ENCODE measurements around the gene PTPRD. TPM values are rescaled to one million over a fixed set of nuclear protein-coding genes. Genes with fewer than 3 reads are reported as not detected.
"Not testable (repeated sequence)": the region's sequence is repeated elsewhere in the genome, so short reads cannot be mapped to it uniquely, and the experiment has no call there.

Gene PTPRD
- total RNA-seq, 1 donor from 2014 or later = 7.8 TPM

GRCh38 chr9:9945966-9946365, 666.8 kb downstream of the PTPRD start:
- ATAC-seq (ENCODE audit: poor library complexity) (no peak), DNase-seq (no peak)
- intact Hi-C loops (cut with DNase I) = no loop called here

DNA sequence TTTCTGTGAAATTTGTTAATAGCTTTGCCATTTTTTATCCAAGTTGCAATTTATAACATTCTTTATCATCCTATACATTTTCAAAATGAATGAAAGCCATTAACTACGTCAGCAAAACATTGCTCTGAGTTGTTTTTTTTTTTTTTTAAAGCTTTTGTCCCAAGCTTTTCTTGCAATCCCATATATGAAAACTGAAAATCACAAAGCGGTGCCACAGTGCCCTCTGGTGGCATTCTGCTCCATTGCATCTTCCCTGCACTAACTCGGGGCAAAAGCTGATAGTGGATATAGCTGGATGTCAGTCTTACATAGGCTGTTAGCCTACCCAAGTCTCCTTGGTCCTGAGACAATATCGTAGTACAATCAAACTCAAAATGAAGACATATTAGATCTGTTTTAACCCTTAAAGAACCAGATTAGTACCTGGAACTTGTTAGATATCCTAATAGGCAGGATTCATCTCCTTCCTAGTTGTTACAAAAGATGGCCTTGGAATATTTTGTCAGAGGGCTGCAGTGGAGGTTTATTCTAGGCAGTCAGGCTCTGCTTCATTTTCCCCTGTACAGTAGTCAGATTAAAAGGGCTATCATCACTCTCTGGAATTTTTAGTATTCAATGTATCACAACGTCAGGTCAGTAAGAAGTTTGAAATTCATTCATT, 669.9 kb downstream of the PTPRD start:
- peak; percentile 73 for ATAC-seq (ENCODE audit: poor library complexity)
- peak; percentile 53 for DNase-seq
- intact Hi-C loops (cut with DNase I) = no loop called here

DNA sequence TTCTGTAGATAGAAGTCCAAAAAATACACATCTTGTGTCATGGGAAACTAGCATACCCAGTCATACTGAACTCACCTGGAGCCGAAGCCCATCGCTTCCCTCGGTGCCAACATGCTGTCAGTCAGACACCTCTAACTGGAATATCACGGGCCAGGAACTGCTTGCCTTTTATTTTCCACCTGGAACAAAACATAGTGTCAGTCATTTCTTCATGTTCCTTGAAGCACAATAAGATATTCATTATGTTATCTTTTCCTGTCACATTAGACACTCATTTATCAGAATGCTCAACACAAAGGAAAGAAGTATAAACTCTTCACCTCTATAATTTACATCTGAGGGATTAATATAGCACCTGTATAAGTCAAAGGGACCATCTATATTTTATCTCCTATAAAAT, 674.4 kb downstream of the PTPRD start:
- DNase-seq = no peak
- no peak for ATAC-seq (ENCODE audit: poor library complexity)
- intact Hi-C loops (cut with DNase I) = no loop called here

- intact Hi-C loops (cut with DNase I); ATAC-seq (ENCODE audit: poor library complexity); DNase-seq: not testable (repeated sequence)
Measured at GRCh38 chr9:9931464-9931863, 681.3 kb downstream of the PTPRD start.

- intact Hi-C loops (cut with DNase I) = no loop called here
- no peak for ATAC-seq (ENCODE audit: poor library complexity)
- DNase-seq = no peak
Measured at GRCh38 chr9:9924376-9924775, 688.4 kb downstream of the PTPRD start.

DNA sequence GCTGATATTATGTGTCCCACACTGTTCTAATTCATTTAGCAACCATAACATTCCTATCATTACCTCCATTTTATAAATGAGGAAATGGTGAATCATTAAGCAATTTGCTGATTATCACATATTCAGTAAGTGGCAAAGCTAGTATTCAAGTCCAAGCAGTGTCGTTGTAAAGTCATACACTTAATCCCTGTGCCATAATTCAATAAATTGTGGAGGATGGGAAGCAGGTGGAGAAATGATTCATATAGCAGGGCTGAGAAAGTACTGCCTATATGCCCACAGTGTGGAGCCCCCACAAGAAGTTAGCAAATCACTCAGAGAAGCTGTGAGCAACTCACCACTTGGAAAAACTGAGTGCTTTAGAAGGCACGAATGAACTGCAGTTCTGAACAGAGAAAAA, 691.0 kb downstream of the PTPRD start:
- intact Hi-C loops (cut with DNase I) = no loop called here
- no peak for DNase-seq
- no peak for ATAC-seq (ENCODE audit: poor library complexity)

GRCh38 chr9:9920425-9921060, 692.3 kb downstream of the PTPRD start:
- intact Hi-C loops (cut with DNase I) = no loop called here
- ATAC-seq (ENCODE audit: poor library complexity) = no peak
- no peak for DNase-seq

GRCh38 chr9:9919174-9919775, 693.5 kb downstream of the PTPRD start:
- no peak for DNase-seq
- intact Hi-C loops (cut with DNase I) = no loop called here
- no peak for ATAC-seq (ENCODE audit: poor library complexity)

GRCh38 chr9:9917400-9917799, 695.4 kb downstream of the PTPRD start:
- ATAC-seq (ENCODE audit: poor library complexity) (no peak), DNase-seq (no peak)
- intact Hi-C loops (cut with DNase I) = no loop called here

- intact Hi-C loops (cut with DNase I) = no loop called here
- DNase-seq (no peak), ATAC-seq (ENCODE audit: poor library complexity) (no peak)
Measured at GRCh38 chr9:9914174-9914573, 698.6 kb downstream of the PTPRD start.

GRCh38 chr9:9913276-9913832, 699.4 kb downstream of the PTPRD start:
- DNase-seq (no peak), ATAC-seq (ENCODE audit: poor library complexity) (no peak)
- intact Hi-C loops (cut with DNase I) = no loop called here

GRCh38 chr9:9912459-9912858, 700.3 kb downstream of the PTPRD start:
- DNase-seq = no peak
- ATAC-seq (ENCODE audit: poor library complexity) = no peak
- intact Hi-C loops (cut with DNase I) = no loop called here

DNA sequence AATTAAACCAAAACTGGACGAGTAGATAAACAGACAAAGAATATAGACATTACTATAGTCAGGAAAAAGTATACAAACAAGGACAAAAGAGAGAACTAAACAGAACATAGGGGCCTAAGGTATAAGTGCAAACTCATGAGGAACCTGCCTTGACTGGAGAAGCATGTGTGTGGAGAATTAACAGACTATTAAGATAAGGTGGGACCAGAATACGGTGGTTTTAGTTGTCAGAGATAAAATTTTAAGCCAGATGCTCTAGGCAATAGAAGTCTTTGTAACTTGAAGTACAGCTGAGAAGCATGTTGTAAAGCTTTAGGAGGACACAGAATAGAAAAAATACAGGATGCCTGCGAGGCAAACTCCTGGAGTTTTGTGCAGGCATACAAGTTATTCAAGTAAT, 707.1 kb downstream of the PTPRD start:
- DNase-seq (no peak), ATAC-seq (ENCODE audit: poor library complexity) (no peak)
- intact Hi-C loops (cut with DNase I) = no loop called here

- intact Hi-C loops (cut with DNase I) = no loop called here
Measured at GRCh38 chr9:9904041-9904440, 708.8 kb downstream of the PTPRD start.

GRCh38 chr9:9901624-9902023, 711.2 kb downstream of the PTPRD start:
- ATAC-seq (ENCODE audit: poor library complexity) = no peak
- DNase-seq = no peak
- intact Hi-C loops (cut with DNase I) = no loop called here

More at GRCh38 chr9:9904041-9904440, 708.8 kb downstream of the PTPRD start:
- DNase-seq = no peak
- ATAC-seq (ENCODE audit: poor library complexity) = no peak

- intact Hi-C loops (cut with DNase I) = no loop called here
- ATAC-seq (ENCODE audit: poor library complexity) = no peak
Measured at GRCh38 chr9:9893837-9894236, 719.0 kb downstream of the PTPRD start.

GRCh38 chr9:9892217-9892616, 720.6 kb downstream of the PTPRD start:
- intact Hi-C loops (cut with DNase I) = no loop called here
- DNase-seq (no peak), ATAC-seq (ENCODE audit: poor library complexity) (no peak)

More at GRCh38 chr9:9893837-9894236, 719.0 kb downstream of the PTPRD start:
- DNase-seq = no peak

- DNase-seq = no peak
- ATAC-seq (ENCODE audit: poor library complexity) = no peak
- intact Hi-C loops (cut with DNase I) = no loop called here
Measured at GRCh38 chr9:9881692-9882091, 731.1 kb downstream of the PTPRD start.

- no peak for DNase-seq
- intact Hi-C loops (cut with DNase I) = no loop called here
- no peak for ATAC-seq (ENCODE audit: poor library complexity)
Measured at GRCh38 chr9:9874270-9874669, 738.5 kb downstream of the PTPRD start.

DNA sequence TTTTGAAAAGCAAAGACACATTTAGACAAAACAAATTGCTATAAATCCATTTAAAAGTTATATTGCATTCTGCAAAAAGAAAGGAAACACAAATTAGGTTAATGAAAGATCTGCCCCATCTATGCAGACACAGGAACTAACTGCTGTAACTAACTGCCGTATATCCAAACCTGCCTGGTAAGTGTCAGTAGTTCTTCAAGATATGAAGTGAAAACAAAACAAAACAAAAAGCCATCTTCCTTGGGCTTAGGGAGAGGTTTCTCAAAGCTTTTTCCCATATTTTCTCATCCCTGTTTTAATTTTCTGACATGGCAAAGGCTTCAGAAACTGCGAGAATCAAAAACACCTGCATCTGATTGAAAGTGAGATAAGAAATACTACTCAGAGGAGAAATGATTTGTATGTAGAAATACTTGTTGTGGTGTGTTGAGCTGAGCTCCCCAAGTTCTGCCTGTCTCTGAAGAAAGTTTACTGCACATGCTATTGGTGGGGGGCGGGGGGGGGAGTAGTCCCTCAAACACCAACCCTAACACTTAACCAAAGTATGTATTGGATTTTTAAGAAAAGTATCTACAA, 750.5 kb downstream of the PTPRD start:
- DNase-seq (no peak), ATAC-seq (ENCODE audit: poor library complexity) (no peak)
- intact Hi-C loops (cut with DNase I) = no loop called here

All from Right ventricle myocardium superior (tissue), 1 donor.